HG03469 (cell line): ENCODE data around the gene SOX1.

Experiments
- ATAC-seq: cut with Tn5 transposase; IDR thresholded peaks from one replicate; pipeline ENCODE4 v1.9.1; 2021; ENCODE audit warnings: mild to moderate bottlenecking, moderate library complexity, moderate number of reproducible peaks; ENCODE audit not compliant: unreplicated experiment

SOX1 gene

GRCh38 chr13:112071723-112072533 lies 5.0 kb downstream of the SOX1 start:
- no peak for ATAC-seq

- no peak for ATAC-seq
Measured at GRCh38 chr13:112072534-112073244, 5.7 kb downstream of the SOX1 start.

- ATAC-seq, result no peak
Measured at GRCh38 chr13:112073245-112074138, 6.5 kb downstream of the SOX1 start.

- no peak for ATAC-seq
Measured at GRCh38 chr13:112074139-112074865, 7.4 kb downstream of the SOX1 start.

- no peak for ATAC-seq
Measured at GRCh38 chr13:112077729-112078128, 10.8 kb downstream of the SOX1 start.

- no peak for ATAC-seq
Measured at GRCh38 chr13:112078216-112078615, 11.3 kb downstream of the SOX1 start.

GRCh38 chr13:112078879-112079531 lies 12.1 kb downstream of the SOX1 start:
- ATAC-seq, result no peak

- no peak for ATAC-seq
Measured at GRCh38 chr13:112079696-112080095, 12.7 kb downstream of the SOX1 start.

GRCh38 chr13:112083971-112084370 lies 17.0 kb downstream of the SOX1 start:
- ATAC-seq, result no peak

- ATAC-seq, result no peak
Measured at GRCh38 chr13:112092453-112092852, 25.5 kb downstream of the SOX1 start.

- ATAC-seq, result no peak
Measured at GRCh38 chr13:112095354-112095753, 28.4 kb downstream of the SOX1 start.

- no peak for ATAC-seq
Measured at GRCh38 chr13:112096959-112097358, 30.0 kb downstream of the SOX1 start.

GRCh38 chr13:112097770-112098169 lies 30.8 kb downstream of the SOX1 start:
- ATAC-seq, result no peak

GRCh38 chr13:112098699-112099098 lies 31.8 kb downstream of the SOX1 start:
- no peak for ATAC-seq

GRCh38 chr13:112101360-112101930 lies 34.5 kb downstream of the SOX1 start:
- ATAC-seq, result no peak

- ATAC-seq, result no peak
Measured at GRCh38 chr13:112102243-112102642, 35.3 kb downstream of the SOX1 start.

GRCh38 chr13:112103260-112103838 lies 36.4 kb downstream of the SOX1 start:
- no peak for ATAC-seq

GRCh38 chr13:112103961-112104880 lies 37.3 kb downstream of the SOX1 start:
- no peak for ATAC-seq
